H1 (cell line): ENCODE results near the gene ITGB1BP1.

ENCODE experiments used
- EGR1 ChIP-seq: IDR thresholded peaks from 2 replicates; pipeline ENCODE4 v1.6.1; 2011; ENCODE audit warnings: low read depth, low read length, borderline replicate concordance
- KDM1A ChIP-seq: fragments of 200-600, 300-600 bp; sonication (generic); IDR thresholded peaks from 2 replicates; pipeline ENCODE4 v1.7.1; 2016; ENCODE audit warnings: mild to moderate bottlenecking, low read length, borderline replicate concordance
- MAFK ChIP-seq: IDR thresholded peaks from 2 replicates; pipeline ENCODE4 v1.6.1; 2012; ENCODE audit warnings: low read depth, mild to moderate bottlenecking, improper control_type of control experiment, low read length
- PHF8 ChIP-seq: fragments of 200-600 bp; sonication (generic); conservative IDR thresholded peaks from 2 replicates; pipeline ENCODE4 v1.7.1; 2012; ENCODE audit warnings: low read depth, mild to moderate bottlenecking, inconsistent platforms, low read length, moderate library complexity
- POLR2AphosphoS5 ChIP-seq: IDR thresholded peaks from 2 replicates; pipeline ENCODE4 v1.6.1; 2011; ENCODE audit warnings: low read depth, low read length
- RBBP5 ChIP-seq: IDR thresholded peaks from 2 replicates; pipeline ENCODE4 v1.7.1; 2012; ENCODE audit warnings: low read depth, mild to moderate bottlenecking, inconsistent platforms, low read length, moderate library complexity, borderline replicate concordance
- RFX5 ChIP-seq: IDR thresholded peaks from 2 replicates; pipeline ENCODE4 v1.6.1; 2011; ENCODE audit warnings: low read depth, low read length, improper control_type of control experiment, borderline replicate concordance
- RNF2 ChIP-seq: fragments of 200-900, 300-1000 bp; sonication (generic); IDR thresholded peaks from 2 replicates; pipeline ENCODE4 v1.7.1; 2016; ENCODE audit warnings: borderline replicate concordance, low read depth, mild to moderate bottlenecking, antibody characterized with exemption, low read length; ENCODE audit not compliant: poor library complexity, severe bottlenecking; ENCODE audit errors: missing control alignments
- SP4 ChIP-seq: IDR thresholded peaks from 2 replicates; pipeline ENCODE4 v1.6.1; 2012; ENCODE audit warnings: low read length, inconsistent platforms
- TAF1 ChIP-seq: IDR thresholded peaks from 2 replicates; pipeline ENCODE4 v1.6.1; 2011; ENCODE audit warnings: mild to moderate bottlenecking, low read depth, low read length
- TF ChIP-seq, protein P1 (sequence below): IDR thresholded peaks from 2 replicates; pipeline ENCODE4 v1.6.1; 2011; ENCODE audit warnings: low read length, improper control_type of control experiment
- TF ChIP-seq, protein P2 (sequence below), 3 experiments: IDR thresholded peaks; 1 replicate in 2 of 3; 2 replicates in 1 of 3; pipeline versions ENCODE4 v1.5.1 to v1.6.1; 2011; ENCODE audit warnings: low read length in 3 of 3, mild to moderate bottlenecking in 3 of 3, inconsistent platforms in 2 of 3, low read depth in 1 of 3, moderate library complexity in 1 of 3; ENCODE audit not compliant: insufficient read depth in 1 of 3; ENCODE audit errors: control extremely low read depth in 1 of 3
- TF ChIP-seq, protein P3 (sequence below): IDR thresholded peaks from 2 replicates; pipeline ENCODE4 v1.6.1; 2012; ENCODE audit warnings: inconsistent platforms

GRCh38 chr2:9460441-9461017, 37.2 kb upstream of the ITGB1BP1 start:
- TF ChIP-seq, protein P1, sequence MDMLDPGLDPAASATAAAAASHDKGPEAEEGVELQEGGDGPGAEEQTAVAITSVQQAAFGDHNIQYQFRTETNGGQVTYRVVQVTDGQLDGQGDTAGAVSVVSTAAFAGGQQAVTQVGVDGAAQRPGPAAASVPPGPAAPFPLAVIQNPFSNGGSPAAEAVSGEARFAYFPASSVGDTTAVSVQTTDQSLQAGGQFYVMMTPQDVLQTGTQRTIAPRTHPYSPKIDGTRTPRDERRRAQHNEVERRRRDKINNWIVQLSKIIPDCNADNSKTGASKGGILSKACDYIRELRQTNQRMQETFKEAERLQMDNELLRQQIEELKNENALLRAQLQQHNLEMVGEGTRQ: no peak
- TF ChIP-seq, protein P2, sequence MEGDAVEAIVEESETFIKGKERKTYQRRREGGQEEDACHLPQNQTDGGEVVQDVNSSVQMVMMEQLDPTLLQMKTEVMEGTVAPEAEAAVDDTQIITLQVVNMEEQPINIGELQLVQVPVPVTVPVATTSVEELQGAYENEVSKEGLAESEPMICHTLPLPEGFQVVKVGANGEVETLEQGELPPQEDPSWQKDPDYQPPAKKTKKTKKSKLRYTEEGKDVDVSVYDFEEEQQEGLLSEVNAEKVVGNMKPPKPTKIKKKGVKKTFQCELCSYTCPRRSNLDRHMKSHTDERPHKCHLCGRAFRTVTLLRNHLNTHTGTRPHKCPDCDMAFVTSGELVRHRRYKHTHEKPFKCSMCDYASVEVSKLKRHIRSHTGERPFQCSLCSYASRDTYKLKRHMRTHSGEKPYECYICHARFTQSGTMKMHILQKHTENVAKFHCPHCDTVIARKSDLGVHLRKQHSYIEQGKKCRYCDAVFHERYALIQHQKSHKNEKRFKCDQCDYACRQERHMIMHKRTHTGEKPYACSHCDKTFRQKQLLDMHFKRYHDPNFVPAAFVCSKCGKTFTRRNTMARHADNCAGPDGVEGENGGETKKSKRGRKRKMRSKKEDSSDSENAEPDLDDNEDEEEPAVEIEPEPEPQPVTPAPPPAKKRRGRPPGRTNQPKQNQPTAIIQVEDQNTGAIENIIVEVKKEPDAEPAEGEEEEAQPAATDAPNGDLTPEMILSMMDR (IDR thresholded peaks at IDR 0.05; ENCODE audit: control extremely low read depth in 1 of 3, insufficient read depth in 1 of 3, low read depth in 1 of 3, low read length in 3 of 3): no peak
- TF ChIP-seq RBBP5 (no peak), TAF1 (no peak), PHF8 (no peak), POLR2AphosphoS5 (no peak), EGR1 (no peak), SP4 (no peak), RNF2 (no peak), RFX5 (no peak), MAFK (no peak), KDM1A (no peak)
- TF ChIP-seq, protein P3, sequence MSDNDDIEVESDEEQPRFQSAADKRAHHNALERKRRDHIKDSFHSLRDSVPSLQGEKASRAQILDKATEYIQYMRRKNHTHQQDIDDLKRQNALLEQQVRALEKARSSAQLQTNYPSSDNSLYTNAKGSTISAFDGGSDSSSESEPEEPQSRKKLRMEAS: no peak
